Measurements from ENCODE around the gene TCOF1. TPM values are rescaled to one million over a fixed set of nuclear protein-coding genes. Genes with fewer than 3 reads are reported as not detected.

TCOF1 gene
- total RNA-seq, 1 donor from 2014 or later: 91.1 TPM

DNA sequence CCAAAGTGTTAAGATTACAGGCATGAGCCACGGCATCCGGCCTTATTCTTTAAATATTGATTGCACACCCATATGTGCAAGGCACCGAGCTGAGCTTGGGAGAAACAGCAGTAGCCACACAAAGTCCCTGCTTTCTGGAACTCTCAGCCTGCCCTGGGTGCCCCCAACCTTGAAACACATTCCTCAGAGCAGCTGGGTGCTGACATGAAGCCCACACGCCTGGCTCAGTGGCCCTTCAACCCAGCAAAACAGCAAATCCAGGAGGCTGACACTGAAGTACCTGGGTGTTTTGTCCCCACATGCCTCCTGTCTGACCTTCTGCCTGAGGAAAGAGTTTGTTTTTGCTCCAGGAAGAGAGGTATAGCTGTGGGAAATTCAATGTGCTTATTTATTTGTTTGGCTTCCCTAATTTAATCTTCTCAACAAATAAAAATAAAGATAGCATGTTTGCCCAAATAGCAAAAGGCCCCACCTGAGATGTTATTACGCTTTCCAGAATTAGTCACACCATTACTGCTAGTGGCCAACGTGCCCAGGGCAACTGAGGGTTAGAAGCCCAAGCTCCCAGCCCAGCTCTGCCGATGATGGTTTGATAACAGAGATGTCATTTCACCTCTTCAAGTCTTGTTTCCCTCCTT, 13.4 kb upstream of the TCOF1 start:
- Mint-ChIP-seq H3K36me3 (ENCODE audit: low read depth) (no peaks in the 10 kb centered on the region), H3K9me3 (no peaks in the 10 kb centered on the region), H3K4me1 (peaks cover 51% of the 10 kb centered on the region), H3K27ac (ENCODE audit: unreplicated experiment) (peak overlapping the region; percentile 6), H3K27me3 (ENCODE audit: low read depth) (no peaks in the 10 kb centered on the region), H3K4me3 (no peak overlapping the region)
- DNase-seq (ENCODE audit: low read depth, low spot score): no peak
- TF ChIP-seq, protein P1, sequence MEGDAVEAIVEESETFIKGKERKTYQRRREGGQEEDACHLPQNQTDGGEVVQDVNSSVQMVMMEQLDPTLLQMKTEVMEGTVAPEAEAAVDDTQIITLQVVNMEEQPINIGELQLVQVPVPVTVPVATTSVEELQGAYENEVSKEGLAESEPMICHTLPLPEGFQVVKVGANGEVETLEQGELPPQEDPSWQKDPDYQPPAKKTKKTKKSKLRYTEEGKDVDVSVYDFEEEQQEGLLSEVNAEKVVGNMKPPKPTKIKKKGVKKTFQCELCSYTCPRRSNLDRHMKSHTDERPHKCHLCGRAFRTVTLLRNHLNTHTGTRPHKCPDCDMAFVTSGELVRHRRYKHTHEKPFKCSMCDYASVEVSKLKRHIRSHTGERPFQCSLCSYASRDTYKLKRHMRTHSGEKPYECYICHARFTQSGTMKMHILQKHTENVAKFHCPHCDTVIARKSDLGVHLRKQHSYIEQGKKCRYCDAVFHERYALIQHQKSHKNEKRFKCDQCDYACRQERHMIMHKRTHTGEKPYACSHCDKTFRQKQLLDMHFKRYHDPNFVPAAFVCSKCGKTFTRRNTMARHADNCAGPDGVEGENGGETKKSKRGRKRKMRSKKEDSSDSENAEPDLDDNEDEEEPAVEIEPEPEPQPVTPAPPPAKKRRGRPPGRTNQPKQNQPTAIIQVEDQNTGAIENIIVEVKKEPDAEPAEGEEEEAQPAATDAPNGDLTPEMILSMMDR (conservative IDR thresholded peaks at IDR 0.05): no peak

DNA sequence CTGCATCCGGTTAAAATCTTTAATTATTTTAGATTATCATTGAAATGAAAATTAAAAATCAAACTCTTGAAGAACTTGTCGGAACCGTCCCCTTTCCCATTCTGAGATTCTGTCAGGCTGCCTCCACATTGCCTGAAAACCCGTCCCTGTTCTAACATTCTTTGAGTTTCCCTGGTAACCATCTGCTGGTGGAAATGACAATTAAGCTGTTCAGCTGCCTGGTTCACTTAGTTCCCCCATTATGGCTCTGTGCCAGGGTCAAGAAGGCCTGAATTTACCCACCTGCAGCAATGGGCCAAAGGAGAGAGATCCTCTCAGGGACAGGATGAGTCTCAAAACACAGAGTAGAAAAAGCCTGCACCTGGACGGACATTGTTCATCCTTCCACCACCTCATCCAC, 11.8 kb upstream of the TCOF1 start:
- TF ChIP-seq, protein P1 (conservative IDR thresholded peaks at IDR 0.05): no peak
- H3K27me3 Mint-ChIP-seq (ENCODE audit: low read depth): no peaks in the 10 kb centered on the region
- no peak overlapping the region for H3K4me3 Mint-ChIP-seq
- H3K9me3 Mint-ChIP-seq: no peaks in the 10 kb centered on the region
- H3K36me3 Mint-ChIP-seq (ENCODE audit: low read depth): no peaks in the 10 kb centered on the region
- H3K27ac Mint-ChIP-seq (ENCODE audit: unreplicated experiment): no peak overlapping the region
- DNase-seq (ENCODE audit: low read depth, low spot score): no peak
- H3K4me1 Mint-ChIP-seq: peaks cover 43% of the 10 kb centered on the region

DNA sequence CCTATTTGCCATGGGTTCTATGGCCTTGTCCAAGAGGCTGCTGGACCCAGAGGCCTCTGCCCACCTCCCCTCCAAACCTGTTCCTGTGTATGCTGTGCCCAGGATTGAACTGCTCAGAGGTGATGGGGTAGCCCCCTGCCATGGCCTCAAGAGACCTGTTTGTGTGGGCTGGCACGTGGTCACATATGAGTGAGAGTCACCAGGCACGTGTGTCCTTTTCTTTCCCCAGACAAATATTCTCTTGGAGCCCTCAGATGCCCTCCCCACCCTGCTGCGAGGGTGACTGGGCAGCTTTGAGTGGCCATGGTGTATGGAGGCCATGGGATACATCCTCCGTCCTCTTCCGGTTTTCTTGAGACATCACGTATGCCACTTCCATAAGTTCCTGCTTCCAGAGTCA, 10.9 kb upstream of the TCOF1 start:
- Mint-ChIP-seq H3K9me3 (no peaks in the 10 kb centered on the region), H3K27ac (ENCODE audit: unreplicated experiment) (no peak overlapping the region), H3K4me3 (no peak overlapping the region), H3K27me3 (ENCODE audit: low read depth) (no peaks in the 10 kb centered on the region), H3K4me1 (peaks cover 43% of the 10 kb centered on the region), H3K36me3 (ENCODE audit: low read depth) (no peaks in the 10 kb centered on the region)
- TF ChIP-seq, protein P1 (conservative IDR thresholded peaks at IDR 0.05): no peak
- DNase-seq (ENCODE audit: low read depth, low spot score): no peak

DNA sequence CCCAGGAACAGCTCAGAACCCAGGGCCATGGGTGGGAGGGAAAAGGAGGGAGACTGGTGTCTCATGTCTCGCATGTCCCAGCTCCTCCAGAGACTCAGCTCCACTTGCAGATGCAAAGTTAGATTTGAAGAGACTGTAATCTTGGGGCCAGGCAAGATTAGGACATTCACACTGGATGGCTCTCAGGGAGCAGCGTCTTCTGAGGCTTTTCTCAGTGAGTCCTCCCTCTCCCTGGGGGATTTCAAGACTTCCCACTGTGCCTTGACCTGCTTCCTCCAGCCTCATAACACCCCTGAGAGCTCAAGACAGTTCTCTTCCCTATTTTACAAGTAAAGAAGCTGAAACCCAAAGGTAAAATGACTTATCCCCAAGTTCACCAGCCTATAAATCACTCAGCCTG, 10.5 kb upstream of the TCOF1 start:
- H3K36me3 Mint-ChIP-seq (ENCODE audit: low read depth): no peaks in the 10 kb centered on the region
- no peak for DNase-seq (ENCODE audit: low read depth, low spot score)
- TF ChIP-seq, protein P1 (conservative IDR thresholded peaks at IDR 0.05): no peak
- H3K9me3 Mint-ChIP-seq: no peaks in the 10 kb centered on the region
- H3K27me3 Mint-ChIP-seq (ENCODE audit: low read depth): no peaks in the 10 kb centered on the region
- no peak overlapping the region for H3K4me3 Mint-ChIP-seq
- peak overlapping the region; percentile 82 for H3K27ac Mint-ChIP-seq (ENCODE audit: unreplicated experiment)
- peaks cover 43% of the 10 kb centered on the region for H3K4me1 Mint-ChIP-seq

DNA sequence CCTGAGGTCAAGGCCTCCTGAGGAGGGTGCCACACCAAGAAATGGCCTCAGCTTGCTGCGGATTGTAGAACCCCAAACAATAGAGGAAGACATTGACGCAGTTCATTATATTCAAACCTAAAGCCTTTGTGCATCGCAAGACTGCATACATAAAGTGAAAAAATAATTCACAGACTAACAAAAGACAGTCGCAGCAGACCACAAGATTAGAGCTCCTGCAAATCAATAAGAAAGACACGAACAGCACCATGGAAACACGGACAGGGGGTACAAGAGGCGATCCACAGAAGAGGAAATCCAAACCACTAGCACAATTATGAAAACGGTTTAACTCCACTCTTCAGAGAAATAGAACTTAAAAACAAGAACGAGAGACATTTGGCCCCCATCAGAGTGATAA, 10.0 kb upstream of the TCOF1 start:
- H3K27me3 Mint-ChIP-seq (ENCODE audit: low read depth): no peaks in the 10 kb centered on the region
- H3K27ac Mint-ChIP-seq (ENCODE audit: unreplicated experiment): peak overlapping the region; percentile 82
- no peaks in the 10 kb centered on the region for H3K9me3 Mint-ChIP-seq

More for the DNA sequence above, 10.0 kb upstream of the TCOF1 start:
- DNase-seq (ENCODE audit: low read depth, low spot score): no peak
- Mint-ChIP-seq H3K4me1 (peaks cover 43% of the 10 kb centered on the region), H3K36me3 (ENCODE audit: low read depth) (no peaks in the 10 kb centered on the region), H3K4me3 (no peak overlapping the region)
- TF ChIP-seq, protein P1 (conservative IDR thresholded peaks at IDR 0.05): no peak

Measured in neural crest cell (in vitro differentiated cells).